HCT116 (cell line): Measurements from ENCODE around the gene PLCB4.

Experiments used
- JUND ChIP-seq: IDR thresholded peaks from 2 replicates; pipeline ENCODE4 v1.6.1; 2012
- POLR2A ChIP-seq: IDR thresholded peaks from 2 replicates; pipeline ENCODE4 v1.7.0; 2011; ENCODE audit warnings: borderline replicate concordance; ENCODE audit not compliant: insufficient read depth, insufficient read length; ENCODE audit errors: extremely low read depth
- POLR2AphosphoS5 ChIP-seq: IDR thresholded peaks from 2 replicates; pipeline ENCODE4 v1.6.1; 2011; ENCODE audit warnings: mild to moderate bottlenecking, low read depth, low read length, moderate library complexity
- REST ChIP-seq: IDR thresholded peaks from 2 replicates; pipeline ENCODE4 v1.6.1; 2012; ENCODE audit warnings: low read depth
- SIN3A ChIP-seq: IDR thresholded peaks from 2 replicates; pipeline ENCODE4 v1.6.1; 2012; ENCODE audit warnings: low read depth
- YY1 ChIP-seq: IDR thresholded peaks from 2 replicates; pipeline ENCODE4 v1.6.1; 2011; ENCODE audit warnings: low read length, low read depth, moderate library complexity, mild to moderate bottlenecking; ENCODE audit not compliant: insufficient replicate concordance; ENCODE audit errors: extremely low read depth
- ZBTB33 ChIP-seq: IDR thresholded peaks from 2 replicates; pipeline ENCODE4 v1.6.1; 2011; ENCODE audit warnings: mild to moderate bottlenecking, low read length, moderate library complexity; ENCODE audit not compliant: insufficient replicate concordance; ENCODE audit errors: extremely low read depth
- ZFX ChIP-seq: fragments of 450-650 bp; IDR thresholded peaks from 2 replicates; pipeline ENCODE4 v1.6.1; 2017
- ZNF274 ChIP-seq: fragments of 200-500 bp; sonication (Bioruptor generic); IDR thresholded peaks from 2 replicates; pipeline ENCODE4 v1.6.1; 2014; ENCODE audit warnings: mild to moderate bottlenecking, low read depth, low read length, inconsistent platforms
- TF ChIP-seq, protein P1 (sequence below), 3 experiments: fragments of 200-600 bp in 1 of 3; sonication (generic) in 1 of 3; IDR thresholded peaks in 2 of 3; conservative IDR thresholded peaks in 1 of 3; 2 replicates each; pipeline ENCODE4 v1.5.1; 2012 to 2017; ENCODE audit warnings: low read depth in 2 of 3, low read length in 2 of 3, antibody characterized with exemption in 1 of 3, borderline replicate concordance in 1 of 3, control low read depth in 1 of 3, mild to moderate bottlenecking in 1 of 3, mixed read lengths in 1 of 3, mixed run types in 1 of 3, moderate library complexity in 1 of 3; ENCODE audit not compliant: insufficient read depth in 1 of 3
- TF ChIP-seq, protein P2 (sequence below): IDR thresholded peaks from 2 replicates; pipeline ENCODE4 v1.6.1; 2012

DNA sequence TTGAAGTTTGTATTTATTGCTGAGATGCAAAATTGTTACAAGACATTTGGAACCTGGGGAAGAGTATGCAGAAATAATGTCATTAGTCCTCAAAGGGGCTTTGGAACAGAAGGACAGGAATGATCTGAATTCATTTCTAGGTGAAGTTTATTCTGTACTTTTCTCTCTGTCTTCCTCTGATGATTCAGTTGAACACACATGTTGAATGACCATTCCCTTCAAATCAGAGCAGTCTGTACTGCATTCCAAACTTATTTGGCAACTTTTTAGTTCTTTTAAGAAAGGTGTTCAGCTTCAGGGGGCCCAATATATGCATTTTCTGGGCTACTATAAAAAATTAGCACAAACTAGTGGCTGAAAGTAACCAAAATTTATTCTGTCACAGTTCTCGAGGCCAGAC is 231.6 kb downstream of the PLCB4 start:
- TF ChIP-seq, protein P1, sequence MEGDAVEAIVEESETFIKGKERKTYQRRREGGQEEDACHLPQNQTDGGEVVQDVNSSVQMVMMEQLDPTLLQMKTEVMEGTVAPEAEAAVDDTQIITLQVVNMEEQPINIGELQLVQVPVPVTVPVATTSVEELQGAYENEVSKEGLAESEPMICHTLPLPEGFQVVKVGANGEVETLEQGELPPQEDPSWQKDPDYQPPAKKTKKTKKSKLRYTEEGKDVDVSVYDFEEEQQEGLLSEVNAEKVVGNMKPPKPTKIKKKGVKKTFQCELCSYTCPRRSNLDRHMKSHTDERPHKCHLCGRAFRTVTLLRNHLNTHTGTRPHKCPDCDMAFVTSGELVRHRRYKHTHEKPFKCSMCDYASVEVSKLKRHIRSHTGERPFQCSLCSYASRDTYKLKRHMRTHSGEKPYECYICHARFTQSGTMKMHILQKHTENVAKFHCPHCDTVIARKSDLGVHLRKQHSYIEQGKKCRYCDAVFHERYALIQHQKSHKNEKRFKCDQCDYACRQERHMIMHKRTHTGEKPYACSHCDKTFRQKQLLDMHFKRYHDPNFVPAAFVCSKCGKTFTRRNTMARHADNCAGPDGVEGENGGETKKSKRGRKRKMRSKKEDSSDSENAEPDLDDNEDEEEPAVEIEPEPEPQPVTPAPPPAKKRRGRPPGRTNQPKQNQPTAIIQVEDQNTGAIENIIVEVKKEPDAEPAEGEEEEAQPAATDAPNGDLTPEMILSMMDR (IDR thresholded peaks at IDR 0.05 in 2 of 3, conservative IDR thresholded peaks at IDR 0.05 in 1 of 3; ENCODE audit: borderline replicate concordance in 1 of 3, insufficient read depth in 1 of 3, low read depth in 2 of 3, low read length in 2 of 3), result no peak
- TF ChIP-seq JUND (no peak), POLR2AphosphoS5 (no peak), POLR2A (no peak), YY1 (no peak), REST (no peak), SIN3A (no peak), ZNF274 (no peak), ZBTB33 (no peak), ZFX (no peak)
- TF ChIP-seq, protein P2, sequence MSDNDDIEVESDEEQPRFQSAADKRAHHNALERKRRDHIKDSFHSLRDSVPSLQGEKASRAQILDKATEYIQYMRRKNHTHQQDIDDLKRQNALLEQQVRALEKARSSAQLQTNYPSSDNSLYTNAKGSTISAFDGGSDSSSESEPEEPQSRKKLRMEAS, result no peak
